Tibial artery (tissue), 4 donors: Measurements from ENCODE around the gene CEACAM7.

Experiments used
- DNase-seq, 2 donors: peaks; one replicate each; pipeline ENCODE4 v3.0.0-alpha.2; 2019
- H3K27ac ChIP-seq, 2 donors: fragments of 200-600 bp; sonication (generic) in 1 of 2; 1 replicate in 1 of 2; 2 replicates in 1 of 2; pipeline ENCODE4 v1.5.1; 2018 to 2019; ENCODE audit warnings: mild to moderate bottlenecking in 1 of 2
- H3K27me3 ChIP-seq, 2 donors: fragments of 200-600 bp; sonication (generic) in 1 of 2; one replicate each; pipeline versions ENCODE4 v1.5.1 to v1.6.0; 2016 to 2019
- H3K36me3 ChIP-seq, 3 donors: fragments of 200-600 bp; sonication (generic) in 2 of 3; one replicate each; pipeline ENCODE4 v1.5.1; 2016 to 2019; ENCODE audit warnings: mild to moderate bottlenecking in 2 of 3
- H3K4me1 ChIP-seq, 4 donors: fragments of 200-600 bp; sonication (generic) in 2 of 4; 1 replicate in 3 of 4; 2 replicates in 1 of 4; pipeline ENCODE4 v1.5.1; 2016 to 2019
- H3K4me3 ChIP-seq, 2 donors: fragments of 200-600 bp; sonication (generic) in 1 of 2; 1 replicate in 1 of 2; 2 replicates in 1 of 2; pipeline ENCODE4 v1.5.1; 2018 to 2019; ENCODE audit warnings: mild to moderate bottlenecking in 2 of 2
- H3K9me3 ChIP-seq, 3 donors: fragments of 200-600 bp; sonication (generic) in 1 of 3; one replicate each; pipeline ENCODE4 v1.5.1; 2016 to 2019
- intact Hi-C: fragments of 100-400 bp; cut with DNase I; formaldehyde crosslinking; loops from one replicate; pipeline ENCODE4 v1.15.0; 2023; ENCODE audit warnings: low total_unique reads
- TF ChIP-seq, protein P1 (sequence below), 2 experiments: fragments of 200-600 bp in 1 of 2; fragments of 450-650 bp in 1 of 2; IDR thresholded peaks; one replicate each; pipeline ENCODE4 v1.5.1; 2017 to 2019; ENCODE audit warnings: antibody characterized with exemption in 2 of 2, mild to moderate bottlenecking in 1 of 2, moderate library complexity in 1 of 2

The CEACAM7 gene

DNA sequence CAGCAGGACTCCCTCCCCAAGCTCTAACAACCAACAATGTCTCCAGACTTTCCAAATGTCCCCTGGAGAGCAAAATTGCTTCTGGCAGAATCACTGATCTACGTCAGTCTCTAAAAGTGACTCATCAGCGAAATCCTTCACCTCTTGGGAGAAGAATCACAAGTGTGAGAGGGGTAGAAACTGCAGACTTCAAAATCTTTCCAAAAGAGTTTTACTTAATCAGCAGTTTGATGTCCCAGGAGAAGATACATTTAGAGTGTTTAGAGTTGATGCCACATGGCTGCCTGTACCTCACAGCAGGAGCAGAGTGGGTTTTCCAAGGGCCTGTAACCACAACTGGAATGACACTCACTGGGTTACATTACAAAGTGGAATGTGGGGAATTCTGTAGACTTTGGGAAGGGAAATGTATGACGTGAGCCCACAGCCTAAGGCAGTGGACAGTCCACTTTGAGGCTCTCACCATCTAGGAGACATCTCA, 14.1 kb upstream of the CEACAM7 start:
- H3K27me3 ChIP-seq = peaks cover 0 to 16% of the 10 kb centered on the region in 2 donors
- H3K9me3 ChIP-seq = no peaks in the 10 kb centered on the region

DNA sequence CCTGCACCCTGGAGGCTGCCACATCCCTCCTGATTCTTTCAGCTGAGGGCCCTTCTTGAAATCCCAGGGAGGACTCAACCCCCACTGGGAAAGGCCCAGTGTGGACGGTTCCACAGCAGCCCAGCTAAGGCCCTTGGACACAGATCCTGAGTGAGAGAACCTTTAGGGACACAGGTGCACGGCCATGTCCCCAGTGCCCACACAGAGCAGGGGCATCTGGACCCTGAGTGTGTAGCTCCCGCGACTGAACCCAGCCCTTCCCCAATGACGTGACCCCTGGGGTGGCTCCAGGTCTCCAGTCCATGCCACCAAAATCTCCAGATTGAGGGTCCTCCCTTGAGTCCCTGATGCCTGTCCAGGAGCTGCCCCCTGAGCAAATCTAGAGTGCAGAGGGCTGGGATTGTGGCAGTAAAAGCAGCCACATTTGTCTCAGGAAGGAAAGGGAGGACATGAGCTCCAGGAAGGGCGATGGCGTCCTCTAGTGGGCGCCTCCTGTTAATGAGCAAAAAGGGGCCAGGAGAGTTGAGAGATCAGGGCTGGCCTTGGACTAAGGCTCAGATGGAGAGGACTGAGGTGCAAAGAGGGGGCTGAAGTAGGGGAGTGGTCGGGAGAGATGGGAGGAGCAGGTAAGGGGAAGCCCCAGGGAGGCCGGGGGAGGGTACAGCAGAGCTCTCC, 13.5 kb upstream of the CEACAM7 start:
- no peaks in the 10 kb centered on the region for H3K36me3 ChIP-seq
- no peak overlapping the region for H3K4me3 ChIP-seq
- no peaks in the 10 kb centered on the region for H3K4me1 ChIP-seq
- intact Hi-C loops = no loop called here
- DNase-seq = no peak
- H3K9me3 ChIP-seq = no peaks in the 10 kb centered on the region
- H3K27ac ChIP-seq = no peak overlapping the region
- TF ChIP-seq, protein P1, sequence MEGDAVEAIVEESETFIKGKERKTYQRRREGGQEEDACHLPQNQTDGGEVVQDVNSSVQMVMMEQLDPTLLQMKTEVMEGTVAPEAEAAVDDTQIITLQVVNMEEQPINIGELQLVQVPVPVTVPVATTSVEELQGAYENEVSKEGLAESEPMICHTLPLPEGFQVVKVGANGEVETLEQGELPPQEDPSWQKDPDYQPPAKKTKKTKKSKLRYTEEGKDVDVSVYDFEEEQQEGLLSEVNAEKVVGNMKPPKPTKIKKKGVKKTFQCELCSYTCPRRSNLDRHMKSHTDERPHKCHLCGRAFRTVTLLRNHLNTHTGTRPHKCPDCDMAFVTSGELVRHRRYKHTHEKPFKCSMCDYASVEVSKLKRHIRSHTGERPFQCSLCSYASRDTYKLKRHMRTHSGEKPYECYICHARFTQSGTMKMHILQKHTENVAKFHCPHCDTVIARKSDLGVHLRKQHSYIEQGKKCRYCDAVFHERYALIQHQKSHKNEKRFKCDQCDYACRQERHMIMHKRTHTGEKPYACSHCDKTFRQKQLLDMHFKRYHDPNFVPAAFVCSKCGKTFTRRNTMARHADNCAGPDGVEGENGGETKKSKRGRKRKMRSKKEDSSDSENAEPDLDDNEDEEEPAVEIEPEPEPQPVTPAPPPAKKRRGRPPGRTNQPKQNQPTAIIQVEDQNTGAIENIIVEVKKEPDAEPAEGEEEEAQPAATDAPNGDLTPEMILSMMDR (IDR thresholded peaks at IDR 0.05) = no peak
- H3K27me3 ChIP-seq = peaks cover 0 to 9% of the 10 kb centered on the region in 2 donors

More for the DNA sequence above, 14.1 kb upstream of the CEACAM7 start:
- H3K4me1 ChIP-seq = no peaks in the 10 kb centered on the region
- no peak overlapping the region for H3K4me3 ChIP-seq
- DNase-seq = no peak
- H3K27ac ChIP-seq = no peak overlapping the region
- no peaks in the 10 kb centered on the region for H3K36me3 ChIP-seq
- intact Hi-C loops = no loop called here
- TF ChIP-seq, protein P1 (IDR thresholded peaks at IDR 0.05) = no peak

DNA sequence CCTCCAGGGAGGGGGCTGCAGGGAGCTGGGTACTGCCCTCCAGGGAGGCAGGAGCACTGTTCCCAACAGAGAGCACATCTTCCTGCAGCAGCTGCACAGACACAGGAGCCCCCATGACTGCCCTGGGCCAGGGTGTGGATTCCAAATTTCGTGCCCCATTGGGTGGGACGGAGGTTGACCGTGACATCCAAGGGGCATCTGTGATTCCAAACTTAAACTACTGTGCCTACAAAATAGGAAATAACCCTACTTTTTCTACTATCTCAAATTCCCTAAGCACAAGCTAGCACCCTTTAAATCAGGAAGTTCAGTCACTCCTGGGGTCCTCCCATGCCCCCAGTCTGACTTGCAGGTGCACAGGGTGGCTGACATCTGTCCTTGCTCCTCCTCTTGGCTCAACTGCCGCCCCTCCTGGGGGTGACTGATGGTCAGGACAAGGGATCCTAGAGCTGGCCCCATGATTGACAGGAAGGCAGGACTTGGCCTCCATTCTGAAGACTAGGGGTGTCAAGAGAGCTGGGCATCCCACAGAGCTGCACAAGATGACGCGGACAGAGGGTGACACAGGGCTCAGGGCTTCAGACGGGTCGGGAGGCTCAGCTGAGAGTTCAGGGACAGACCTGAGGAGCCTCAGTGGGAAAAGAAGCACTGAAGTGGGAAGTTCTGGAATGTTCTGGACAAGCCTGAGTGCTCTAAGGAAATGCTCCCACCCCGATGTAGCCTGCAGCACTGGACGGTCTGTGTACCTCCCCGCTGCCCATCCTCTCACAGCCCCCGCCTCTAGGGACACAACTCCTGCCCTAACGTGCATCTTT, 12.5 kb upstream of the CEACAM7 start:
- intact Hi-C loops = no loop called here
- DNase-seq = peak in 1 of 2 donors; percentile 44
- Histone ChIP-seq H3K9me3 (no peaks in the 10 kb centered on the region), H3K27me3 (peaks cover 0 to 6% of the 10 kb centered on the region in 2 donors), H3K4me3 (no peak overlapping the region), H3K36me3 (no peaks in the 10 kb centered on the region), H3K4me1 (no peaks in the 10 kb centered on the region), H3K27ac (no peak overlapping the region)
- TF ChIP-seq, protein P1 (IDR thresholded peaks at IDR 0.05) = no peak

DNA sequence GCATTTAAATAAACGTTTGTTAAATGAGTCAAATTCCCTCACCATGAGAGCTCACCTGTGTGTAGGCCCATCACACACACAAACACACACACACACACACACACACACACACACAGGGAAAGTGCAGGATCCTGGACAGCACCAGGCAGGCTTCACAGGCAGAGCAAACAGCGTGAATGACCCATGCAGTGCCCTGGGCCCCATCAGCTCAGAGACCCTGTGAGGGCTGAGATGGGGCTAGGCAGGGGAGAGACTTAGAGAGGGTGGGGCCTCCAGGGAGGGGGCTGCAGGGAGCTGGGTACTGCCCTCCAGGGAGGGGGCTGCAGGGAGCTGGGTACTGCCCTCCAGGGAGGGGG, 11.9 kb upstream of the CEACAM7 start:
- Histone ChIP-seq H3K27me3 (peaks cover 0 to 5% of the 10 kb centered on the region in 2 donors), H3K36me3 (no peaks in the 10 kb centered on the region), H3K4me1 (no peaks in the 10 kb centered on the region), H3K9me3 (no peaks in the 10 kb centered on the region), H3K27ac (no peak overlapping the region), H3K4me3 (no peak overlapping the region)
- DNase-seq = no peak
- intact Hi-C loops = no loop called here
- TF ChIP-seq, protein P1 (IDR thresholded peaks at IDR 0.05) = no peak

DNA sequence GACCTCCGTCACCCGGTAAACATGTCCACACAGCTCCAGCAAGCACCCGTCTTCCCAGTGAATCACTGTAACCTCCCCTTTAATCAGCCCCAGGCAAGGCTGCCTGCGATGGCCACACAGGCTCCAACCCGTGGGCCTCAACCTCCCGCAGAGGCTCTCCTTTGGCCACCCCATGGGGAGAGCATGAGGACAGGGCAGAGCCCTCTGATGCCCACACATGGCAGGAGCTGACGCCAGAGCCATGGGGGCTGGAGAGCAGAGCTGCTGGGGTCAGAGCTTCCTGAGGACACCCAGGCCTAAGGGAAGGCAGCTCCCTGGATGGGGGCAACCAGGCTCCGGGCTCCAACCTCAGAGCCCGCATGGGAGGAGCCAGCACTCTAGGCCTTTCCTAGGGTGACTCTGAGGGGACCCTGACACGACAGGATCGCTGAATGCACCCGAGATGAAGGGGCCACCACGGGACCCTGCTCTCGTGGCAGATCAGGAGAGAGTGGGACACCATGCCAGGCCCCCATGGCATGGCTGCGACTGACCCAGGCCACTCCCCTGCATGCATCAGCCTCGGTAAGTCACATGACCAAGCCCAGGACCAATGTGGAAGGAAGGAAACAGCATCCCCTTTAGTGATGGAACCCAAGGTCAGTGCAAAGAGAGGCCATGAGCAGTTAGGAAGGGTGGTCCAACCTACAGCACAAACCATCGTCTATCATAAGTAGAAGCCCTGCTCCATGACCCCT, 11.3 kb upstream of the CEACAM7 start:
- Histone ChIP-seq H3K27me3 (peaks cover 0 to 5% of the 10 kb centered on the region in 2 donors), H3K9me3 (no peaks in the 10 kb centered on the region), H3K27ac (no peak overlapping the region), H3K36me3 (no peaks in the 10 kb centered on the region), H3K4me1 (no peaks in the 10 kb centered on the region), H3K4me3 (no peak overlapping the region)
- TF ChIP-seq, protein P1 (IDR thresholded peaks at IDR 0.05) = no peak
- DNase-seq = peak in 1 of 2 donors; percentile 49
- intact Hi-C loops = no loop called here
